ENCODE results near the gene MBD4.

DNA sequence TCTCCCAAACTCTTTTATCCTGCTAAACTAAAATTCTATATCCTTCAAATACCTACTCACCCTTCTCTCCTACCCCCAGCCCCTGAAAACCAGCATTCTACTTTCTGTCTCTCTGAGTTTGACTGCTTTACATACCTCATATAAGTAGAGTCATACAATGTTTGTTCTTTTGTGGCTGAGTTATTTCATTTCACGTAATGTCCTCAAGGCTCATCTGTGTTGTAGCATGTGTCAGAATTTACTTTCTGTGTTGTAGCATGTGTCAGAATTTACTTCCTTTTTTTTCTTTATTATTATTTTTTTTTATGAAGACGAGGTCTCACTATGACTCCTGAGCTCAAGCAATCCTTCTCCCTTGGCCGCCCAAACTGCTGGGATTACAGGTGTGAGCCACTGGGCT, 20.4 kb upstream of the MBD4 start:
- TF ChIP-seq, protein P1, sequence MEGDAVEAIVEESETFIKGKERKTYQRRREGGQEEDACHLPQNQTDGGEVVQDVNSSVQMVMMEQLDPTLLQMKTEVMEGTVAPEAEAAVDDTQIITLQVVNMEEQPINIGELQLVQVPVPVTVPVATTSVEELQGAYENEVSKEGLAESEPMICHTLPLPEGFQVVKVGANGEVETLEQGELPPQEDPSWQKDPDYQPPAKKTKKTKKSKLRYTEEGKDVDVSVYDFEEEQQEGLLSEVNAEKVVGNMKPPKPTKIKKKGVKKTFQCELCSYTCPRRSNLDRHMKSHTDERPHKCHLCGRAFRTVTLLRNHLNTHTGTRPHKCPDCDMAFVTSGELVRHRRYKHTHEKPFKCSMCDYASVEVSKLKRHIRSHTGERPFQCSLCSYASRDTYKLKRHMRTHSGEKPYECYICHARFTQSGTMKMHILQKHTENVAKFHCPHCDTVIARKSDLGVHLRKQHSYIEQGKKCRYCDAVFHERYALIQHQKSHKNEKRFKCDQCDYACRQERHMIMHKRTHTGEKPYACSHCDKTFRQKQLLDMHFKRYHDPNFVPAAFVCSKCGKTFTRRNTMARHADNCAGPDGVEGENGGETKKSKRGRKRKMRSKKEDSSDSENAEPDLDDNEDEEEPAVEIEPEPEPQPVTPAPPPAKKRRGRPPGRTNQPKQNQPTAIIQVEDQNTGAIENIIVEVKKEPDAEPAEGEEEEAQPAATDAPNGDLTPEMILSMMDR (IDR thresholded peaks at IDR 0.05): no peak
- TF ChIP-seq BHLHE40 (IDR thresholded peaks at IDR 0.05; ENCODE audit: low read depth, low read length) (no peak), TP53 (CRISPR knock-in tag; IDR thresholded peaks at IDR 0.05) (no peak), POLR2A (IDR thresholded peaks at IDR 0.05; ENCODE audit: low read length) (no peak), EHMT2 (IDR thresholded peaks at IDR 0.05; ENCODE audit: low read depth) (no peak), EP300 (IDR thresholded peaks at IDR 0.05) (no peak), RARB (CRISPR knock-in tag; IDR thresholded peaks at IDR 0.05) (no peak), PBX3 (IDR thresholded peaks at IDR 0.05) (no peak)

Measured in A549 (cell line).